Naive B cell (primary cell): ENCODE data around the gene MTMR6. TPM values are rescaled to one million over a fixed set of nuclear protein-coding genes. Genes with fewer than 3 reads are reported as not detected.

ENCODE experiments used
- ATAC-seq, 2 donors: fragments of 150-1000 bp; cut with Tn5 transposase; 2 replicates each; pipeline ENCODE4 v1.10.0; 2021; ENCODE audit warnings: low read depth in 2 of 2, mild to moderate bottlenecking in 2 of 2, moderate library complexity in 2 of 2
- DNase-seq: peaks from one replicate; pipeline ENCODE4 v3.0.0; 2022
- H3K27ac Mint-ChIP-seq, 6 donors: one replicate each; pipeline ENCODE4 v1.8.0; 2020 to 2022; ENCODE audit warnings: mild to moderate bottlenecking in 6 of 6, mixed read lengths in 6 of 6, moderate library complexity in 5 of 6, inconsistent platforms in 2 of 6
- H3K27me3 Mint-ChIP-seq, 3 donors: one replicate each; pipeline ENCODE4 v1.8.0; 2021 to 2022; ENCODE audit warnings: mixed read lengths in 3 of 3, mild to moderate bottlenecking in 1 of 3
- H3K36me3 Mint-ChIP-seq, 2 donors: one replicate each; pipeline ENCODE4 v1.8.0; 2020 to 2022; ENCODE audit warnings: mixed read lengths in 2 of 2, inconsistent platforms in 1 of 2, mild to moderate bottlenecking in 1 of 2
- H3K4me1 Mint-ChIP-seq, 3 donors: one replicate each; pipeline ENCODE4 v1.8.0; 2020 to 2022; ENCODE audit warnings: mixed read lengths in 3 of 3, inconsistent platforms in 1 of 3, mild to moderate bottlenecking in 1 of 3, moderate library complexity in 1 of 3
- H3K4me3 Mint-ChIP-seq, 8 donors: one replicate each; pipeline ENCODE4 v1.8.0; 2020 to 2022; ENCODE audit warnings: mild to moderate bottlenecking in 8 of 8, mixed read lengths in 8 of 8, moderate library complexity in 8 of 8, inconsistent platforms in 2 of 8
- H3K9me3 Mint-ChIP-seq, 7 donors: one replicate each; pipeline ENCODE4 v1.8.0; 2020 to 2022; ENCODE audit warnings: mixed read lengths in 7 of 7, mild to moderate bottlenecking in 5 of 7, inconsistent platforms in 2 of 7, moderate library complexity in 1 of 7
- polyA plus RNA-seq, 6 donors: library from polyadenylated mRNA; unstranded; fragments of 300-500 nt; fragmentation: Illumina TruSeq; gene quantifications; one replicate each; pipeline ENCODE4 v1.2.3, GENCODE V29; 2021; ENCODE audit warnings: low read depth in 6 of 6

Gene MTMR6
- polyA plus RNA-seq, 6 donors from 2014 or later, result 7.1 to 10.7 (median 8.5) TPM

GRCh38 chr13:25262261-25262660, 25.0 kb downstream of the MTMR6 start:
- H3K27ac Mint-ChIP-seq, result peak overlapping the region in 1 of 6 donors; percentile 85
- no peak for ATAC-seq
- H3K27me3 Mint-ChIP-seq, result no peaks in the 10 kb centered on the region
- H3K36me3 Mint-ChIP-seq, result peaks cover 0 to 21% of the 10 kb centered on the region in 2 donors
- no peak overlapping the region for H3K4me3 Mint-ChIP-seq
- DNase-seq, result no peak
- no peaks in the 10 kb centered on the region for H3K4me1 Mint-ChIP-seq
- H3K9me3 Mint-ChIP-seq, result no peaks in the 10 kb centered on the region

- Mint-ChIP-seq H3K27ac (peak overlapping the region in 1 of 6 donors; percentile 27), H3K9me3 (no peaks in the 10 kb centered on the region), H3K36me3 (peaks cover 10 to 30% of the 10 kb centered on the region in 2 donors), H3K27me3 (no peaks in the 10 kb centered on the region), H3K4me3 (no peak overlapping the region), H3K4me1 (peaks cover 0 to 4% (median 3%) of the 10 kb centered on the region in 3 donors)
- ATAC-seq, result no peak
- DNase-seq, result no peak
Observed at GRCh38 chr13:25253702-25254101, 33.6 kb downstream of the MTMR6 start.

GRCh38 chr13:25252752-25253151, 34.5 kb downstream of the MTMR6 start:
- H3K27ac Mint-ChIP-seq, result no peak overlapping the region
- no peaks in the 10 kb centered on the region for H3K27me3 Mint-ChIP-seq
- H3K4me3 Mint-ChIP-seq, result no peak overlapping the region
- ATAC-seq (no peak), DNase-seq (no peak)
- H3K4me1 Mint-ChIP-seq, result peaks cover 4 to 11% (median 4%) of the 10 kb centered on the region in 3 donors
- peaks cover 10 to 28% of the 10 kb centered on the region in 2 donors for H3K36me3 Mint-ChIP-seq
- no peaks in the 10 kb centered on the region for H3K9me3 Mint-ChIP-seq

GRCh38 chr13:25252225-25252624, 35.1 kb downstream of the MTMR6 start:
- peaks cover 10 to 23% of the 10 kb centered on the region in 2 donors for H3K36me3 Mint-ChIP-seq
- peak overlapping the region in 1 of 6 donors; percentile 5 for H3K27ac Mint-ChIP-seq
- H3K9me3 Mint-ChIP-seq, result no peaks in the 10 kb centered on the region
- H3K4me3 Mint-ChIP-seq, result no peak overlapping the region
- ATAC-seq (no peak), DNase-seq (no peak)
- peaks cover 5 to 15% (median 6%) of the 10 kb centered on the region in 3 donors for H3K4me1 Mint-ChIP-seq
- no peaks in the 10 kb centered on the region for H3K27me3 Mint-ChIP-seq

GRCh38 chr13:25249001-25249543, 38.2 kb downstream of the MTMR6 start:
- H3K9me3 Mint-ChIP-seq, result no peaks in the 10 kb centered on the region
- H3K27me3 Mint-ChIP-seq, result no peaks in the 10 kb centered on the region
- DNase-seq (no peak), ATAC-seq (peak; percentile 34 to 37)
- H3K36me3 Mint-ChIP-seq, result peaks cover 0 to 13% of the 10 kb centered on the region in 2 donors
- H3K27ac Mint-ChIP-seq, result peak overlapping the region in 2 of 6 donors; percentile 13 to 29
- H3K4me1 Mint-ChIP-seq, result peaks cover 13 to 22% (median 14%) of the 10 kb centered on the region in 3 donors
- no peak overlapping the region for H3K4me3 Mint-ChIP-seq

GRCh38 chr13:25248071-25248470, 39.2 kb downstream of the MTMR6 start:
- Mint-ChIP-seq H3K4me3 (peak overlapping the region in 2 of 8 donors; percentile 22 to 24), H3K27ac (peak overlapping the region in 2 of 6 donors; percentile 57 to 79), H3K27me3 (no peaks in the 10 kb centered on the region), H3K9me3 (no peaks in the 10 kb centered on the region), H3K36me3 (peaks cover 0 to 9% of the 10 kb centered on the region in 2 donors), H3K4me1 (peaks cover 13 to 22% (median 14%) of the 10 kb centered on the region in 3 donors)
- DNase-seq, result peak; percentile 32
- peak; percentile 72 to 74 for ATAC-seq

GRCh38 chr13:25247360-25247759, 39.9 kb downstream of the MTMR6 start:
- no peaks in the 10 kb centered on the region for H3K9me3 Mint-ChIP-seq
- H3K36me3 Mint-ChIP-seq, result peaks cover 0 to 5% of the 10 kb centered on the region in 2 donors
- peak overlapping the region in 3 of 6 donors; percentile 33 to 87 (median 36) for H3K27ac Mint-ChIP-seq
- peak; percentile 10 for DNase-seq
- H3K27me3 Mint-ChIP-seq, result no peaks in the 10 kb centered on the region
- H3K4me1 Mint-ChIP-seq, result peaks cover 13 to 22% (median 14%) of the 10 kb centered on the region in 3 donors
- ATAC-seq, result peak; percentile 45 to 51
- H3K4me3 Mint-ChIP-seq, result peak overlapping the region in 4 of 8 donors; percentile 1 to 39 (median 18)

- DNase-seq (no peak), ATAC-seq (no peak)
- Mint-ChIP-seq H3K27ac (peak overlapping the region in 1 of 6 donors; percentile 67), H3K9me3 (peaks cover 0 to 3% (median 0%) of the 10 kb centered on the region in 7 donors), H3K4me3 (no peak overlapping the region), H3K36me3 (peaks cover 0 to 5% of the 10 kb centered on the region in 2 donors), H3K27me3 (no peaks in the 10 kb centered on the region), H3K4me1 (peaks cover 11 to 21% (median 14%) of the 10 kb centered on the region in 3 donors)
Observed at GRCh38 chr13:25244123-25244522, 43.2 kb downstream of the MTMR6 start.

- Mint-ChIP-seq H3K9me3 (peaks cover 0 to 3% (median 0%) of the 10 kb centered on the region in 7 donors), H3K4me1 (peaks cover 8 to 12% (median 10%) of the 10 kb centered on the region in 3 donors), H3K27ac (no peak overlapping the region), H3K27me3 (no peaks in the 10 kb centered on the region), H3K4me3 (no peak overlapping the region), H3K36me3 (peaks cover 0 to 5% of the 10 kb centered on the region in 2 donors)
- ATAC-seq, result no peak
- no peak for DNase-seq
Observed at GRCh38 chr13:25242956-25243355, 44.3 kb downstream of the MTMR6 start.

- peaks cover 6 to 9% (median 7%) of the 10 kb centered on the region in 3 donors for H3K4me1 Mint-ChIP-seq
- peaks cover 0 to 3% (median 0%) of the 10 kb centered on the region in 7 donors for H3K9me3 Mint-ChIP-seq
- H3K4me3 Mint-ChIP-seq, result no peak overlapping the region
- H3K27me3 Mint-ChIP-seq, result no peaks in the 10 kb centered on the region
- ATAC-seq (no peak), DNase-seq (no peak)
- H3K36me3 Mint-ChIP-seq, result peaks cover 0 to 5% of the 10 kb centered on the region in 2 donors
- peak overlapping the region in 1 of 6 donors; percentile 4 for H3K27ac Mint-ChIP-seq
Observed at GRCh38 chr13:25241007-25241406, 46.3 kb downstream of the MTMR6 start.

- ATAC-seq, result peak in 1 of 2 donors; percentile 45
- peak overlapping the region in 4 of 6 donors; percentile 4 to 81 (median 46) for H3K27ac Mint-ChIP-seq
- H3K4me3 Mint-ChIP-seq, result no peak overlapping the region
- no peak for DNase-seq
- peaks cover 0 to 3% (median 0%) of the 10 kb centered on the region in 7 donors for H3K9me3 Mint-ChIP-seq
- H3K4me1 Mint-ChIP-seq, result peaks cover 13 to 19% (median 13%) of the 10 kb centered on the region in 3 donors
- H3K27me3 Mint-ChIP-seq, result peaks cover 0 to 5% (median 0%) of the 10 kb centered on the region in 3 donors
- H3K36me3 Mint-ChIP-seq, result no peaks in the 10 kb centered on the region
Observed at GRCh38 chr13:25237083-25237482, 50.2 kb downstream of the MTMR6 start.

GRCh38 chr13:25233861-25234260, 53.4 kb downstream of the MTMR6 start:
- ATAC-seq, result no peak
- Mint-ChIP-seq H3K4me3 (no peak overlapping the region), H3K9me3 (no peaks in the 10 kb centered on the region), H3K36me3 (peaks cover 0 to 6% of the 10 kb centered on the region in 2 donors), H3K27me3 (peaks cover 10 to 17% (median 16%) of the 10 kb centered on the region in 3 donors), H3K27ac (no peak overlapping the region), H3K4me1 (peaks cover 13 to 22% (median 13%) of the 10 kb centered on the region in 3 donors)
- no peak for DNase-seq

- ATAC-seq (peak; percentile 55 to 72), DNase-seq (peak; percentile 35)
- Mint-ChIP-seq H3K27ac (peak overlapping the region in 3 of 6 donors; percentile 8 to 48 (median 39)), H3K4me1 (peaks cover 13 to 22% (median 13%) of the 10 kb centered on the region in 3 donors), H3K9me3 (no peaks in the 10 kb centered on the region), H3K4me3 (no peak overlapping the region), H3K27me3 (peaks cover 14 to 25% (median 25%) of the 10 kb centered on the region in 3 donors), H3K36me3 (peaks cover 2 to 6% of the 10 kb centered on the region in 2 donors)
Observed at GRCh38 chr13:25232937-25233515, 54.3 kb downstream of the MTMR6 start.

- H3K27ac Mint-ChIP-seq, result peak overlapping the region in 1 of 6 donors; percentile 19
- H3K4me3 Mint-ChIP-seq, result no peak overlapping the region
- peaks cover 6% of the 10 kb centered on the region in 2 donors for H3K36me3 Mint-ChIP-seq
- H3K4me1 Mint-ChIP-seq, result peaks cover 7 to 16% (median 7%) of the 10 kb centered on the region in 3 donors
- no peaks in the 10 kb centered on the region for H3K9me3 Mint-ChIP-seq
- DNase-seq, result no peak
- peaks cover 20 to 33% (median 33%) of the 10 kb centered on the region in 3 donors for H3K27me3 Mint-ChIP-seq
- no peak for ATAC-seq
Observed at GRCh38 chr13:25231517-25231916, 55.8 kb downstream of the MTMR6 start.
